Measurements from ENCODE around the gene EHD1.

EHD1 gene

GRCh38 chr11:64891215-64891848 lies 12.9 kb upstream of the EHD1 start:
- DNase-seq (ENCODE audit: low read depth in 3 of 3) = no peak

- DNase-seq (ENCODE audit: low read depth in 3 of 3) = no peak
These were observed 12.1 kb upstream of the EHD1 start for GRCh38 chr11:64890522-64890939.

GRCh38 chr11:64888729-64889511 lies 10.5 kb upstream of the EHD1 start:
- DNase-seq (ENCODE audit: low read depth in 3 of 3) = no peak

- DNase-seq (ENCODE audit: low read depth in 3 of 3) = no peak
These were observed 9.9 kb upstream of the EHD1 start for GRCh38 chr11:64888406-64888728.

GRCh38 chr11:64887757-64888405 lies 9.5 kb upstream of the EHD1 start:
- DNase-seq (ENCODE audit: low read depth in 3 of 3) = peak; percentile 74 to 87 (median 79)

- no peak for DNase-seq (ENCODE audit: low read depth in 3 of 3)
These were observed 8.9 kb upstream of the EHD1 start for GRCh38 chr11:64887234-64887756.

- DNase-seq (ENCODE audit: low read depth in 3 of 3) = no peak
These were observed 7.2 kb upstream of the EHD1 start for GRCh38 chr11:64885367-64886286.

- no peak for DNase-seq (ENCODE audit: low read depth in 3 of 3)
These were observed 5.6 kb upstream of the EHD1 start for GRCh38 chr11:64884019-64884418.

GRCh38 chr11:64883575-64883974 lies 5.2 kb upstream of the EHD1 start:
- no peak for DNase-seq (ENCODE audit: low read depth in 3 of 3)

GRCh38 chr11:64882243-64882642 lies 3.8 kb upstream of the EHD1 start:
- no peak for DNase-seq (ENCODE audit: low read depth in 3 of 3)

- no peak for DNase-seq (ENCODE audit: low read depth in 3 of 3)
These were observed 3.1 kb upstream of the EHD1 start for GRCh38 chr11:64881476-64881875.

- no peak for DNase-seq (ENCODE audit: low read depth in 3 of 3)
These were observed 2.0 kb upstream of the EHD1 start for GRCh38 chr11:64880240-64881001.

GRCh38 chr11:64879244-64879900 lies 951 bp upstream of the EHD1 start:
- no peak for DNase-seq (ENCODE audit: low read depth in 3 of 3)

- DNase-seq (ENCODE audit: low read depth in 3 of 3) = no peak
These were observed 263 bp downstream of the EHD1 start for GRCh38 chr11:64878223-64878493.

GRCh38 chr11:64877390-64878222 lies 815 bp downstream of the EHD1 start:
- DNase-seq (ENCODE audit: low read depth in 3 of 3) = no peak

- DNase-seq (ENCODE audit: low read depth in 3 of 3) = no peak
These were observed 1.5 kb downstream of the EHD1 start for GRCh38 chr11:64876835-64877341.

GRCh38 chr11:64876229-64876750 lies 2.1 kb downstream of the EHD1 start:
- DNase-seq (ENCODE audit: low read depth in 3 of 3) = no peak

- DNase-seq (ENCODE audit: low read depth in 3 of 3) = no peak
These were observed 2.8 kb downstream of the EHD1 start for GRCh38 chr11:64875369-64876228.
